NCI-H1048 (cell line): ENCODE measurements around the gene GSK3B.
A peak's percentile ranks its signal among the peaks of the same experiment; 100 is the strongest.
"Not testable (repeated sequence)": the region's sequence is repeated elsewhere in the genome, so short reads cannot be mapped to it uniquely, and the experiment has no call there.

Experiments
- DNase-seq: peaks from one replicate; lab custom pipeline; 2025; lab: John Stamatoyannopoulos, UW

GSK3B gene

GRCh38 chr3:119934249-119934648 is 160.0 kb downstream of the GSK3B start:
- no peak for DNase-seq

GRCh38 chr3:119933207-119933606 is 161.0 kb downstream of the GSK3B start:
- DNase-seq = no peak

- DNase-seq = no peak
These were observed 164.0 kb downstream of the GSK3B start for GRCh38 chr3:119930286-119930685.

- DNase-seq = no peak
These were observed 167.1 kb downstream of the GSK3B start for GRCh38 chr3:119927190-119927589.

GRCh38 chr3:119924111-119925094 is 169.8 kb downstream of the GSK3B start:
- no peak for DNase-seq

GRCh38 chr3:119918992-119919933 is 175.0 kb downstream of the GSK3B start:
- no peak for DNase-seq

- no peak for DNase-seq
These were observed 181.2 kb downstream of the GSK3B start for GRCh38 chr3:119913021-119913420.

GRCh38 chr3:119912220-119912619 is 182.0 kb downstream of the GSK3B start:
- DNase-seq = no peak

- no peak for DNase-seq
These were observed 182.5 kb downstream of the GSK3B start for GRCh38 chr3:119911748-119912147.

GRCh38 chr3:119902061-119902460 is 192.2 kb downstream of the GSK3B start:
- no peak for DNase-seq

- no peak for DNase-seq
These were observed 193.1 kb downstream of the GSK3B start for GRCh38 chr3:119901148-119901547.

- DNase-seq = no peak
These were observed 195.1 kb downstream of the GSK3B start for GRCh38 chr3:119899192-119899511.

- DNase-seq = no peak
These were observed 195.6 kb downstream of the GSK3B start for GRCh38 chr3:119898478-119899191.

GRCh38 chr3:119894195-119894594 is 200.1 kb downstream of the GSK3B start:
- DNase-seq = no peak

- DNase-seq = no peak
These were observed 200.5 kb downstream of the GSK3B start for GRCh38 chr3:119893769-119894168.

- peak; percentile 21 for DNase-seq
These were observed 202.1 kb downstream of the GSK3B start for GRCh38 chr3:119891944-119892721.

- DNase-seq = not testable (repeated sequence)
These were observed 205.6 kb downstream of the GSK3B start for GRCh38 chr3:119888681-119889080.

GRCh38 chr3:119885746-119886530 is 208.3 kb downstream of the GSK3B start:
- no peak for DNase-seq

- no peak for DNase-seq
These were observed 210.1 kb downstream of the GSK3B start for GRCh38 chr3:119884161-119884557.

GRCh38 chr3:119883461-119884160 is 210.6 kb downstream of the GSK3B start:
- DNase-seq = no peak
